Kidney epithelial cell (primary cell): Measurements from ENCODE around the gene RIPK1. TPM values are rescaled to one million over a fixed set of nuclear protein-coding genes. Genes with fewer than 3 reads are reported as not detected.
"Not testable (repeated sequence)": the region's sequence is repeated elsewhere in the genome, so short reads cannot be mapped to it uniquely, and the experiment has no call there.

Experiments
- DNase-seq: peaks from one replicate; pipeline ENCODE4 v3.0.0-alpha.2; 2010; ENCODE audit warnings: low read depth
- H3K27me3 ChIP-seq: 2 replicates; pipeline ENCODE4 v1.6.0; 2011; ENCODE audit warnings: low read length; ENCODE audit not compliant: control insufficient read depth, insufficient read depth
- H3K36me3 ChIP-seq: 2 replicates; pipeline ENCODE4 v1.5.1; 2011; ENCODE audit warnings: low read length; ENCODE audit not compliant: control insufficient read depth, insufficient read depth
- H3K4me3 ChIP-seq: 2 replicates; pipeline ENCODE4 v1.5.1; 2011; ENCODE audit warnings: low read depth, mild to moderate bottlenecking, control low read depth, low read length
- CTCF ChIP-seq: IDR thresholded peaks from 2 replicates; pipeline ENCODE4 v1.5.1; 2011; ENCODE audit warnings: mild to moderate bottlenecking, moderate library complexity, low read length, control low read depth, inconsistent platforms; ENCODE audit not compliant: insufficient read depth, poor library complexity, severe bottlenecking
- total RNA-seq: library from RNA; depleted of rRNA; stranded (reverse); fragments of >200 nt; gene quantifications from 2 replicates; pipeline ENCODE4 v1.2.3, GENCODE V29; 2015

The RIPK1 gene
- total RNA-seq, 1 donor from 2014 or later, result 22.6 TPM

GRCh38 chr6:3023663-3024483 is 44.4 kb upstream of the RIPK1 start:
- DNase-seq, result no peak

GRCh38 chr6:3026791-3027626 is 41.3 kb upstream of the RIPK1 start:
- H3K27me3 ChIP-seq, result no peaks in the 10 kb centered on the region
- no peak overlapping the region for H3K4me3 ChIP-seq
- DNase-seq, result no peak
- no peak for TF ChIP-seq CTCF
- no peaks in the 10 kb centered on the region for H3K36me3 ChIP-seq

More at GRCh38 chr6:3023663-3024483, 44.4 kb upstream of the RIPK1 start:
- Histone ChIP-seq H3K4me3 (no peak overlapping the region), H3K36me3 (no peaks in the 10 kb centered on the region), H3K27me3 (no peaks in the 10 kb centered on the region)
- TF ChIP-seq CTCF, result no peak

- not testable (repeated sequence) for H3K27me3 ChIP-seq, H3K36me3 ChIP-seq, DNase-seq
Observed at GRCh38 chr6:3028156-3028555, 40.1 kb upstream of the RIPK1 start.

GRCh38 chr6:3031857-3032640 is 36.2 kb upstream of the RIPK1 start:
- Histone ChIP-seq H3K27me3 (no peaks in the 10 kb centered on the region), H3K4me3 (no peak overlapping the region), H3K36me3 (no peaks in the 10 kb centered on the region)
- no peak for DNase-seq
- TF ChIP-seq CTCF, result no peak

More at GRCh38 chr6:3028156-3028555, 40.1 kb upstream of the RIPK1 start:
- not testable (repeated sequence) for H3K4me3 ChIP-seq

- DNase-seq, result no peak
- Histone ChIP-seq H3K36me3 (no peaks in the 10 kb centered on the region), H3K27me3 (no peaks in the 10 kb centered on the region), H3K4me3 (no peak overlapping the region)
- no peak for TF ChIP-seq CTCF
Observed at GRCh38 chr6:3032986-3033385, 35.3 kb upstream of the RIPK1 start.

GRCh38 chr6:3033652-3034051 is 34.6 kb upstream of the RIPK1 start:
- no peak for DNase-seq
- Histone ChIP-seq H3K27me3 (no peaks in the 10 kb centered on the region), H3K36me3 (no peaks in the 10 kb centered on the region), H3K4me3 (no peak overlapping the region)
- no peak for TF ChIP-seq CTCF
